SK-N-SH (cell line): Measurements from ENCODE around the gene MMS22L. TPM values are rescaled to one million over a fixed set of nuclear protein-coding genes. Genes with fewer than 3 reads are reported as not detected.

ENCODE experiments used
- CTCF ChIA-PET: fragments of 300-600, 350-600 bp; formaldehyde crosslinking; extraction: SDS; loops from one replicate; lab custom pipeline; 2021; lab: Yijun Ruan, JAX
- POLR2A ChIA-PET: fragments of 350-600 bp; sonication (Branson Sonifier 250); formaldehyde crosslinking; extraction: SDS; loops from one replicate; lab custom pipeline; 2020; ENCODE audit warnings: antibody characterized with exemption, inconsistent platforms; lab: Yijun Ruan, JAX
- DNase-seq: peaks from one replicate; pipeline ENCODE4 v3.0.0; 2012
- H2AFZ ChIP-seq: fragments of 200-600 bp; sonication (generic); 2 replicates; pipeline ENCODE4 v1.8.1; 2016; ENCODE audit warnings: antibody characterized with exemption, mild to moderate bottlenecking, low read depth
- H3F3A ChIP-seq: fragments of 200-600 bp; sonication (generic); replicated peaks from 2 replicates; pipeline ENCODE3; 2016; ENCODE audit warnings: antibody characterized with exemption, mild to moderate bottlenecking; ENCODE audit not compliant: insufficient read depth
- H3K27ac ChIP-seq, 2 experiments: fragments of 200-500 bp in 1 of 2; fragments of 200-600 bp in 1 of 2; sonication (Bioruptor generic) in 1 of 2; sonication (generic), shearing (Covaris generic) in 1 of 2; 2 replicates each; pipeline versions ENCODE4 v1.5.1 to v1.6.1; 2014 to 2016; ENCODE audit warnings: low read depth in 2 of 2, inconsistent platforms in 1 of 2, low read length in 1 of 2, mild to moderate bottlenecking in 1 of 2, mixed read lengths in 1 of 2
- H3K27me3 ChIP-seq: fragments of 200-600 bp; sonication (generic), shearing (Covaris generic); 2 replicates; pipeline ENCODE4 v1.6.1; 2016; ENCODE audit warnings: mixed run types; ENCODE audit not compliant: insufficient read depth
- H3K36me3 ChIP-seq, 2 experiments: fragments of 200-500 bp in 1 of 2; fragments of 200-600 bp in 1 of 2; sonication (Bioruptor generic) in 1 of 2; sonication (generic) in 1 of 2; replicated peaks in 1 of 2; 2 replicates each; pipeline versions ENCODE3 to v1.5.1; 2014 to 2016; ENCODE audit warnings: low read length in 1 of 2, mild to moderate bottlenecking in 1 of 2; ENCODE audit not compliant: insufficient read depth in 2 of 2, control insufficient read depth in 1 of 2
- H3K4me1 ChIP-seq, 2 experiments: fragments of 200-500 bp in 1 of 2; fragments of 200-600 bp in 1 of 2; sonication (Bioruptor generic) in 1 of 2; sonication (generic), shearing (Covaris generic) in 1 of 2; 2 replicates each; pipeline versions ENCODE4 v1.5.1 to v1.6.1; 2014 to 2016; ENCODE audit warnings: low read depth in 1 of 2, low read length in 1 of 2, mixed run types in 1 of 2; ENCODE audit not compliant: insufficient read depth in 2 of 2, control insufficient read depth in 1 of 2
- H3K4me2 ChIP-seq: fragments of 200-600 bp; sonication (generic), shearing (Covaris generic); 2 replicates; pipeline ENCODE4 v1.6.1; 2017; ENCODE audit warnings: mixed run types
- H3K4me3 ChIP-seq, 2 experiments: fragments of 200-500 bp in 1 of 2; fragments of 200-600 bp in 1 of 2; sonication (Bioruptor generic) in 1 of 2; sonication (generic), shearing (Covaris generic) in 1 of 2; 2 replicates each; pipeline versions ENCODE4 v1.5.1 to v1.8.1; 2014 to 2016; ENCODE audit warnings: low read depth in 2 of 2, inconsistent platforms in 1 of 2, low read length in 1 of 2, mild to moderate bottlenecking in 1 of 2, mixed read lengths in 1 of 2, moderate library complexity in 1 of 2
- H3K79me2 ChIP-seq: fragments of 200-600 bp; sonication (generic); 2 replicates; pipeline ENCODE4 v1.8.1; 2017; ENCODE audit warnings: mild to moderate bottlenecking; ENCODE audit not compliant: insufficient read depth
- H3K9ac ChIP-seq: fragments of 200-600 bp; sonication (generic); 2 replicates; pipeline ENCODE4 v1.6.1; 2017; ENCODE audit warnings: mixed run types
- H3K9me2 ChIP-seq: fragments of 200-600 bp; sonication (generic); 2 replicates; pipeline ENCODE4 v1.6.1; 2017; ENCODE audit warnings: mixed run types
- H3K9me3 ChIP-seq: fragments of 200-600 bp; sonication (generic); 2 replicates; pipeline ENCODE4 v1.6.1; 2017; ENCODE audit warnings: mixed run types, mild to moderate bottlenecking, moderate library complexity
- H4K20me1 ChIP-seq: fragments of 200-600 bp; sonication (generic); 2 replicates; pipeline ENCODE4 v1.6.1; 2017; ENCODE audit warnings: mild to moderate bottlenecking, mixed run types; ENCODE audit not compliant: insufficient read depth
- EP300 ChIP-seq, 2 experiments: IDR thresholded peaks; 2 replicates each; pipeline versions ENCODE4 v1.4.0 to v1.6.1; 2012; ENCODE audit warnings: borderline replicate concordance in 1 of 2, low read depth in 1 of 2, low read length in 1 of 2
- EZH2phosphoT487 ChIP-seq: fragments of 200-600 bp; sonication (generic); IDR thresholded peaks from 2 replicates; pipeline ENCODE4 v1.6.1; 2017; ENCODE audit warnings: low read depth, mixed run types, mild to moderate bottlenecking, antibody characterized with exemption, moderate library complexity, borderline replicate concordance
- FOSL2 ChIP-seq: IDR thresholded peaks from 2 replicates; pipeline ENCODE4 v1.4.0; 2012; ENCODE audit warnings: low read depth, mild to moderate bottlenecking, moderate library complexity, borderline replicate concordance
- FOXJ3 ChIP-seq: sonication (generic); formaldehyde crosslinking; IDR thresholded peaks from 2 replicates; pipeline ENCODE4 v1.5.1; 2020; ENCODE audit warnings: mild to moderate bottlenecking, missing genetic modification reagents
- FOXM1 ChIP-seq: IDR thresholded peaks from 2 replicates; pipeline ENCODE4 v1.4.0; 2012; ENCODE audit warnings: low read depth, mild to moderate bottlenecking
- GABPA ChIP-seq: IDR thresholded peaks from 2 replicates; pipeline ENCODE4 v1.4.0; 2012; ENCODE audit warnings: low read depth, mild to moderate bottlenecking
- GATA2 ChIP-seq: sonication (generic); formaldehyde crosslinking; IDR thresholded peaks from 2 replicates; pipeline ENCODE4 v1.5.0; 2020; ENCODE audit warnings: mild to moderate bottlenecking, missing genetic modification reagents
- JUND ChIP-seq: IDR thresholded peaks from 2 replicates; pipeline ENCODE4 v1.4.0; 2012
- MEF2A ChIP-seq: IDR thresholded peaks from 2 replicates; pipeline ENCODE4 v1.4.0; 2012; ENCODE audit warnings: low read depth, borderline replicate concordance
- MXI1 ChIP-seq: IDR thresholded peaks from 2 replicates; pipeline ENCODE4 v1.6.1; 2012; ENCODE audit warnings: mild to moderate bottlenecking, low read depth, low read length, improper control_type of control experiment
- NFIC ChIP-seq: IDR thresholded peaks from 2 replicates; pipeline ENCODE4 v1.4.0; 2012; ENCODE audit warnings: borderline replicate concordance
- NRF1 ChIP-seq: IDR thresholded peaks from 2 replicates; pipeline ENCODE4 v1.6.1; 2012; ENCODE audit warnings: low read depth, mild to moderate bottlenecking, low read length
- POLR2AphosphoS5 ChIP-seq: IDR thresholded peaks from 2 replicates; pipeline ENCODE4 v1.6.1; 2012; ENCODE audit warnings: low read depth, low read length
- RAD21 ChIP-seq: IDR thresholded peaks from 2 replicates; pipeline ENCODE4 v1.6.1; 2012; ENCODE audit warnings: mild to moderate bottlenecking, low read length
- RCOR1 ChIP-seq: fragments of 150-350 bp; IDR thresholded peaks from 2 replicates; pipeline ENCODE4 v1.6.1; 2017; ENCODE audit warnings: antibody characterized with exemption, low read length
- RFX5 ChIP-seq: IDR thresholded peaks from 2 replicates; pipeline ENCODE4 v1.6.1; 2012; ENCODE audit warnings: mild to moderate bottlenecking, improper control_type of control experiment, low read length
- RXRA ChIP-seq: IDR thresholded peaks from 2 replicates; pipeline ENCODE4 v1.4.0; 2012; ENCODE audit warnings: low read depth, mild to moderate bottlenecking, borderline replicate concordance
- SMC3 ChIP-seq: IDR thresholded peaks from 2 replicates; pipeline ENCODE4 v1.6.1; 2012; ENCODE audit warnings: low read depth, low read length, improper control_type of control experiment
- TCF12 ChIP-seq: IDR thresholded peaks from 2 replicates; pipeline ENCODE4 v1.4.0; 2012
- TEAD4 ChIP-seq: IDR thresholded peaks from 2 replicates; pipeline ENCODE4 v1.4.0; 2012; ENCODE audit warnings: mild to moderate bottlenecking, borderline replicate concordance; ENCODE audit not compliant: insufficient read depth
- YY1 ChIP-seq: IDR thresholded peaks from 2 replicates; pipeline ENCODE4 v1.4.0; 2012; ENCODE audit warnings: low read depth, mild to moderate bottlenecking
- WGBS: methylation state at CpG from one replicate; pipeline ENCODE4 v1.1.6; 2017; ENCODE audit warnings: low lambda C conversion rate; 5-methylcytosine and 5-hydroxymethylcytosine counted together
- polyA plus RNA-seq, 3 experiments: library from polyadenylated mRNA; depleted of rRNA; stranded (reverse); fragments of >200 nt; gene quantifications; 2 replicates each; pipeline ENCODE4 v1.2.3, GENCODE V29; 2012
- TF ChIP-seq, protein P1 (sequence below): fragments of 150-350 bp; IDR thresholded peaks from 2 replicates; pipeline ENCODE4 v1.6.1; 2017; ENCODE audit warnings: antibody characterized with exemption, low read length, low read depth, borderline replicate concordance
- TF ChIP-seq, protein P2 (sequence below): IDR thresholded peaks from 2 replicates; pipeline ENCODE4 v1.4.0; 2012; ENCODE audit warnings: low read depth
- TF ChIP-seq, protein P3 (sequence below): IDR thresholded peaks from 2 replicates; pipeline ENCODE4 v1.4.0; 2012; ENCODE audit warnings: low read depth, borderline replicate concordance
- TF ChIP-seq, protein P4 (sequence below): fragments of 150-350 bp; IDR thresholded peaks from 2 replicates; pipeline ENCODE4 v1.6.1; 2016; ENCODE audit warnings: mild to moderate bottlenecking, low read depth, low read length
- TF ChIP-seq, protein P5 (sequence below): IDR thresholded peaks from 2 replicates; pipeline ENCODE4 v1.6.1; 2012; ENCODE audit warnings: mild to moderate bottlenecking, low read depth, low read length, moderate library complexity

The MMS22L gene
- polyA plus RNA-seq, 1 of the 3 experiments (the other 2 are of a cell fraction), result 4.3 TPM

DNA sequence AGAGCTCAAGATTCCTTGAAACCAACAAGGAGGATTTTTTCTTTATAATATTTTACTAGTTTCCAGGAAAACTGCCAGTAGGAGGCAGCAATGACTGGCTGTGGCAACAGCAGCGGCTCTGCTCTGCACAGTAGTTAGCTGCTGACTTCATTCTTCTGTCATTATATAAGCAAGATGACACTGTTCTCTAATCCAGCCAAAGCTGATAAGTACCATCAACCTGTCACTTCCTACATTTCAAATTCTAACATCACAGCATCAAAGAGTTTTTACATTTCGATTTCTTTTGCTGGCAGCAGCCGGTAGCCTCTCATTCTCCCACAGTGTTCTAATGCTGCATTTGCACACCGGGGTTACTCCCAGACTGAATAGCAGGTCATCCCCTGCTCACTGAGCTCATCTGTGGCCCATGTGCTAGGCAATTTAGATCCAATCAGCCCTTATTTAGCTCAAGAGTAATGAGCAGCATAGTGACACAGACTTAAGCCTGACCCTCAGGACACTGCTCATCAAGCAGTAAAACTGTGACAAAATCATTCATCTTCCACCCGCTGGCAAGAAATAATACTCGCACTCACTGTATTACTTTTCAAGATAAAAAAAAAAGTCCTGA lies 67.8 kb downstream of the MMS22L start:
- Histone ChIP-seq H3K27ac (peak overlapping the region; percentile 8 to 81; a peak in 3 of 4 replicates), H3K79me2 (no peaks in the 10 kb centered on the region), H3K4me2 (peak overlapping the region; percentile 55), H4K20me1 (no peaks in the 10 kb centered on the region), H3K36me3 (peaks cover 0 to 6% of the 10 kb centered on the region in 2 experiments), H3K9ac (no peak overlapping the region), H2AFZ (peak overlapping the region; percentile 38; the same call in 1 of the 2 replicates), H3K9me2 (no peaks in the 10 kb centered on the region), H3K9me3 (no peaks in the 10 kb centered on the region), H3K4me3 (peak overlapping the region in 1 of 2 experiments; percentile 25; a peak in 2 of 4 replicates), H3K27me3 (no peaks in the 10 kb centered on the region), H3F3A (peaks cover 4% of the 10 kb centered on the region), H3K4me1 (peaks cover 3 to 6% of the 10 kb centered on the region in 2 experiments; a peak in 3 of 4 replicates)
- CTCF ChIA-PET, result interaction anchor here (0.6 to 4.7 kb wide), 47 partner anchors 12 to 1904 kb away, joined by 3 to 63 read pairs (median 4); no protein-coding TSS in a partner anchor
- 42% methylated on average over 6 of the region's 6 CpGs for WGBS
- POLR2A ChIA-PET, result interaction anchor here (1.2 to 1.3 kb wide), 2 partner anchors 12 to 16 kb away, joined by 3 read pairs; no protein-coding TSS in a partner anchor
- peak; percentile 48 for DNase-seq
- TF ChIP-seq NFIC (no peak), NRF1 (no peak), JUND (no peak), YY1 (no peak), MXI1 (no peak; the same call in 1 of the 2 replicates), RFX5 (no peak), FOXJ3 (no peak), RCOR1 (peak; percentile 45; the same call in 1 of the 2 replicates), GATA2 (peak; percentile 74), TEAD4 (no peak), RXRA (no peak), FOSL2 (no peak), SMC3 (peak; percentile 56), MEF2A (no peak), FOXM1 (no peak), RAD21 (peak; percentile 83), POLR2AphosphoS5 (no peak), EZH2phosphoT487 (no peak), GABPA (no peak), TCF12 (no peak; the same call in 1 of the 2 replicates), EP300 (IDR thresholded peaks at IDR 0.05; ENCODE audit: borderline replicate concordance in 1 of 2, low read depth in 1 of 2, low read length in 1 of 2) (peak in 1 of 2 experiments; percentile 53; a peak in 1 of 4 replicates)
- TF ChIP-seq, protein P1, sequence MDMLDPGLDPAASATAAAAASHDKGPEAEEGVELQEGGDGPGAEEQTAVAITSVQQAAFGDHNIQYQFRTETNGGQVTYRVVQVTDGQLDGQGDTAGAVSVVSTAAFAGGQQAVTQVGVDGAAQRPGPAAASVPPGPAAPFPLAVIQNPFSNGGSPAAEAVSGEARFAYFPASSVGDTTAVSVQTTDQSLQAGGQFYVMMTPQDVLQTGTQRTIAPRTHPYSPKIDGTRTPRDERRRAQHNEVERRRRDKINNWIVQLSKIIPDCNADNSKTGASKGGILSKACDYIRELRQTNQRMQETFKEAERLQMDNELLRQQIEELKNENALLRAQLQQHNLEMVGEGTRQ, result no peak
- TF ChIP-seq, protein P2, sequence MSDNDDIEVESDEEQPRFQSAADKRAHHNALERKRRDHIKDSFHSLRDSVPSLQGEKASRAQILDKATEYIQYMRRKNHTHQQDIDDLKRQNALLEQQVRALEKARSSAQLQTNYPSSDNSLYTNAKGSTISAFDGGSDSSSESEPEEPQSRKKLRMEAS, result no peak
- TF ChIP-seq, protein P3, sequence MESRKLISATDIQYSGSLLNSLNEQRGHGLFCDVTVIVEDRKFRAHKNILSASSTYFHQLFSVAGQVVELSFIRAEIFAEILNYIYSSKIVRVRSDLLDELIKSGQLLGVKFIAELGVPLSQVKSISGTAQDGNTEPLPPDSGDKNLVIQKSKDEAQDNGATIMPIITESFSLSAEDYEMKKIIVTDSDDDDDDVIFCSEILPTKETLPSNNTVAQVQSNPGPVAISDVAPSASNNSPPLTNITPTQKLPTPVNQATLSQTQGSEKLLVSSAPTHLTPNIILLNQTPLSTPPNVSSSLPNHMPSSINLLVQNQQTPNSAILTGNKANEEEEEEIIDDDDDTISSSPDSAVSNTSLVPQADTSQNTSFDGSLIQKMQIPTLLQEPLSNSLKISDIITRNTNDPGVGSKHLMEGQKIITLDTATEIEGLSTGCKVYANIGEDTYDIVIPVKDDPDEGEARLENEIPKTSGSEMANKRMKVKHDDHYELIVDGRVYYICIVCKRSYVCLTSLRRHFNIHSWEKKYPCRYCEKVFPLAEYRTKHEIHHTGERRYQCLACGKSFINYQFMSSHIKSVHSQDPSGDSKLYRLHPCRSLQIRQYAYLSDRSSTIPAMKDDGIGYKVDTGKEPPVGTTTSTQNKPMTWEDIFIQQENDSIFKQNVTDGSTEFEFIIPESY, result no peak
- TF ChIP-seq, protein P4, sequence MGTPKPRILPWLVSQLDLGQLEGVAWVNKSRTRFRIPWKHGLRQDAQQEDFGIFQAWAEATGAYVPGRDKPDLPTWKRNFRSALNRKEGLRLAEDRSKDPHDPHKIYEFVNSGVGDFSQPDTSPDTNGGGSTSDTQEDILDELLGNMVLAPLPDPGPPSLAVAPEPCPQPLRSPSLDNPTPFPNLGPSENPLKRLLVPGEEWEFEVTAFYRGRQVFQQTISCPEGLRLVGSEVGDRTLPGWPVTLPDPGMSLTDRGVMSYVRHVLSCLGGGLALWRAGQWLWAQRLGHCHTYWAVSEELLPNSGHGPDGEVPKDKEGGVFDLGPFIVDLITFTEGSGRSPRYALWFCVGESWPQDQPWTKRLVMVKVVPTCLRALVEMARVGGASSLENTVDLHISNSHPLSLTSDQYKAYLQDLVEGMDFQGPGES, result no peak
- TF ChIP-seq, protein P5, sequence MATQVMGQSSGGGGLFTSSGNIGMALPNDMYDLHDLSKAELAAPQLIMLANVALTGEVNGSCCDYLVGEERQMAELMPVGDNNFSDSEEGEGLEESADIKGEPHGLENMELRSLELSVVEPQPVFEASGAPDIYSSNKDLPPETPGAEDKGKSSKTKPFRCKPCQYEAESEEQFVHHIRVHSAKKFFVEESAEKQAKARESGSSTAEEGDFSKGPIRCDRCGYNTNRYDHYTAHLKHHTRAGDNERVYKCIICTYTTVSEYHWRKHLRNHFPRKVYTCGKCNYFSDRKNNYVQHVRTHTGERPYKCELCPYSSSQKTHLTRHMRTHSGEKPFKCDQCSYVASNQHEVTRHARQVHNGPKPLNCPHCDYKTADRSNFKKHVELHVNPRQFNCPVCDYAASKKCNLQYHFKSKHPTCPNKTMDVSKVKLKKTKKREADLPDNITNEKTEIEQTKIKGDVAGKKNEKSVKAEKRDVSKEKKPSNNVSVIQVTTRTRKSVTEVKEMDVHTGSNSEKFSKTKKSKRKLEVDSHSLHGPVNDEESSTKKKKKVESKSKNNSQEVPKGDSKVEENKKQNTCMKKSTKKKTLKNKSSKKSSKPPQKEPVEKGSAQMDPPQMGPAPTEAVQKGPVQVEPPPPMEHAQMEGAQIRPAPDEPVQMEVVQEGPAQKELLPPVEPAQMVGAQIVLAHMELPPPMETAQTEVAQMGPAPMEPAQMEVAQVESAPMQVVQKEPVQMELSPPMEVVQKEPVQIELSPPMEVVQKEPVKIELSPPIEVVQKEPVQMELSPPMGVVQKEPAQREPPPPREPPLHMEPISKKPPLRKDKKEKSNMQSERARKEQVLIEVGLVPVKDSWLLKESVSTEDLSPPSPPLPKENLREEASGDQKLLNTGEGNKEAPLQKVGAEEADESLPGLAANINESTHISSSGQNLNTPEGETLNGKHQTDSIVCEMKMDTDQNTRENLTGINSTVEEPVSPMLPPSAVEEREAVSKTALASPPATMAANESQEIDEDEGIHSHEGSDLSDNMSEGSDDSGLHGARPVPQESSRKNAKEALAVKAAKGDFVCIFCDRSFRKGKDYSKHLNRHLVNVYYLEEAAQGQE, result no peak
